WI38 (cell line): ENCODE results near the gene CHRNA4.

Experiments
- H3K4me3 ChIP-seq: 2 replicates; pipeline ENCODE4 v1.5.1; 2011; ENCODE audit warnings: low read depth, mild to moderate bottlenecking, control low read depth, low read length
- TF ChIP-seq, protein P1 (sequence below): IDR thresholded peaks from 2 replicates; pipeline ENCODE4 v1.5.1; 2012; ENCODE audit warnings: low read depth, mild to moderate bottlenecking, control low read depth, low read length

CHRNA4 gene

GRCh38 chr20:63406011-63406410 lies 44.9 kb upstream of the CHRNA4 start:
- TF ChIP-seq, protein P1, sequence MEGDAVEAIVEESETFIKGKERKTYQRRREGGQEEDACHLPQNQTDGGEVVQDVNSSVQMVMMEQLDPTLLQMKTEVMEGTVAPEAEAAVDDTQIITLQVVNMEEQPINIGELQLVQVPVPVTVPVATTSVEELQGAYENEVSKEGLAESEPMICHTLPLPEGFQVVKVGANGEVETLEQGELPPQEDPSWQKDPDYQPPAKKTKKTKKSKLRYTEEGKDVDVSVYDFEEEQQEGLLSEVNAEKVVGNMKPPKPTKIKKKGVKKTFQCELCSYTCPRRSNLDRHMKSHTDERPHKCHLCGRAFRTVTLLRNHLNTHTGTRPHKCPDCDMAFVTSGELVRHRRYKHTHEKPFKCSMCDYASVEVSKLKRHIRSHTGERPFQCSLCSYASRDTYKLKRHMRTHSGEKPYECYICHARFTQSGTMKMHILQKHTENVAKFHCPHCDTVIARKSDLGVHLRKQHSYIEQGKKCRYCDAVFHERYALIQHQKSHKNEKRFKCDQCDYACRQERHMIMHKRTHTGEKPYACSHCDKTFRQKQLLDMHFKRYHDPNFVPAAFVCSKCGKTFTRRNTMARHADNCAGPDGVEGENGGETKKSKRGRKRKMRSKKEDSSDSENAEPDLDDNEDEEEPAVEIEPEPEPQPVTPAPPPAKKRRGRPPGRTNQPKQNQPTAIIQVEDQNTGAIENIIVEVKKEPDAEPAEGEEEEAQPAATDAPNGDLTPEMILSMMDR, result no peak
- no peak overlapping the region for H3K4me3 ChIP-seq

- no peak overlapping the region for H3K4me3 ChIP-seq
- TF ChIP-seq, protein P1, result no peak
Measured at GRCh38 chr20:63405102-63405730, 44.1 kb upstream of the CHRNA4 start.

GRCh38 chr20:63404129-63405085 lies 43.3 kb upstream of the CHRNA4 start:
- TF ChIP-seq, protein P1, result no peak
- no peak overlapping the region for H3K4me3 ChIP-seq

GRCh38 chr20:63403403-63404105 lies 42.4 kb upstream of the CHRNA4 start:
- H3K4me3 ChIP-seq, result no peak overlapping the region

GRCh38 chr20:63402860-63403220 lies 41.7 kb upstream of the CHRNA4 start:
- TF ChIP-seq, protein P1, result no peak
- H3K4me3 ChIP-seq, result no peak overlapping the region

More at GRCh38 chr20:63403403-63404105, 42.4 kb upstream of the CHRNA4 start:
- TF ChIP-seq, protein P1, result no peak

GRCh38 chr20:63402181-63402859 lies 41.2 kb upstream of the CHRNA4 start:
- TF ChIP-seq, protein P1, result no peak
- H3K4me3 ChIP-seq, result no peak overlapping the region
